Stimulated activated CD8-positive, alpha-beta memory T cell treated with anti-CD3 and anti-CD28 coated beads, Interleukin-2, amount 100 ng/mL, for 1 hour (primary cell): Measurements from ENCODE around the gene OLFML2A.
"Not testable (repeated sequence)": the region's sequence is repeated elsewhere in the genome, so short reads cannot be mapped to it uniquely, and the experiment has no call there.

Source experiments
- DNase-seq, 2 donors: peaks; one replicate each; pipeline ENCODE4 v3.0.0-alpha.2; 2020; ENCODE audit warnings: low read depth in 2 of 2

Gene OLFML2A

DNA sequence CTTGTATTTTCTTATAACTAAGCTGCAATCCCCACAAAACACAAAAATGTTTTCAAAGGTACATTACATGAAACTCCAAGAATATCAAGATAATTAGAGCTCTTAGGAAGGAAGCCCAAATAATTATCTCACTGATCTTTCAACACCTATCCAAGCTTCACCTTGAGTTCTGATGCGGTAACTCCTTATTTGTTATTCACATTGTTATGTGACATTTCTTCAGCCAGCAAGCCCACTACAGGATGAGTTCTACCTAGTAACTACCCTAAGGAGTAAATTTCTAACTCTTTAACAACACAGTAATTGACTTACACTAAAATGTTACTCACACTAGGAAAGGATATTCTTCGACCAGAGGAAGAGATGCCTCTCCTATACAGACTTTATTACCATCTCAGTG, 15.7 kb upstream of the OLFML2A start:
- DNase-seq, result no peak

DNA sequence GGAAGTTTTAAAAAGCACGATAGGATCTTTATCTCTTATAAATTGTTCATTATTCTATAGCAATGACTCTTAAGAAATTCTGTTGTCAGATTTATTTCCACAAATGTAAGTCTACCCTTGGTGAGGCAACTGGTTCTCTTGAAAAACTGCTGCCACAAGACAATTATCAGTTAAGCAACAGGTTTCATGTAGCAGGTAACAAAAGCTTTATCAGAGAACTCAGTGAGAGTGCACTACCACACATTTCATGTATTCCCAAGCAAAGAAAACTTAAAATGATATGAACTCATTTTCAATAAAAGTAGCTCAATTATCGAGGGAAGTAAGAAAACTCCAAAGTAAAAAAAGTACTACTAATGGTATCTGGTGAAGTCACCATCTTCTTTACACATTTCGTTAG, 15.2 kb upstream of the OLFML2A start:
- DNase-seq, result no peak

DNA sequence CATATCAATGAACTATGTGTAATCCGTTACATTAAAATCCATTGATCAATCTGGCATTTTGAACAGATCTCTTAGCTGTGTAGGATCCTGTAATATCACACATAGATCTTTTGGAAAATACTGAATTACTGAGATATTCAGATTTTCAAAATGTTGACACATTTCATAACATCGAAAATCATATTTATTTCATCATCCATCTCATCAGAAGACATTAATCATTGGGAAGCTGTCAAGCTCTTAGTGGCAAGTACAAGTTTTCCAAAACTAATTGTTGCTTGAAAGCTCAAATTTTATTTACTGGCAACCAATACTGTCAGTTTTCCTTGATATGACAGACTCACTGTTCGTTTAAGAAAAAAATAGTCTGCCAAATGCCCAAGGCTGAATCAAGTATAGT, 14.3 kb upstream of the OLFML2A start:
- no peak for DNase-seq

DNA sequence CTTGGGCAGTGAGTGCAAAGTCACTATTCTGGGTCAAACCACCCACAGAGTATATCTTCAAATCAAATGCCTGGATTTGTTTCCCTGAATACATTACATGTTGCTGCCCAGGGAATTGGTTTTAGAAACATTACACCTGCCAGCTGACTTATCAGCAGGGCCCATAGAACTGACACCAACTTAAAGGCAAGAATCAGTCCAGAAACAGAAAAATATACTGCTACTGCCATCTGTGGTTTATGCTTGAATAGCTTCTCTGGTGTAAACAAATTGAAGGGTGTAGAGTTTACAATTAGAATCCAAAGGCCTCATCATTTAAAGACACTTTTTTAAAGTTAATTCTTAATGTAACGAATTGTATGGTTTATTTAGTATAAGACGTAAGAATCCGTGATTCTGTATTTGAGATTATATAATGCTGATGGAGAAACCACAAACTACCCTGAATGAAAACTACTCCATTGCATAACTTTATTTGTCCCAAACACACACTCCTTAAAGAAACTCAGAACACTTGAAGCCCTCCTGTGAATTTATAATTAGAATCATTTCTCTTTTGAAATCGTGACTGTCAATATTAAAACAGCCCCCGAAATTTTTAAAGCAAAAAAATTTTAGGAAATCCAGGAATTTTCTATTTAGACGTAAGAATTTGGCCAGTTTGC, 12.0 kb upstream of the OLFML2A start:
- no peak for DNase-seq

DNA sequence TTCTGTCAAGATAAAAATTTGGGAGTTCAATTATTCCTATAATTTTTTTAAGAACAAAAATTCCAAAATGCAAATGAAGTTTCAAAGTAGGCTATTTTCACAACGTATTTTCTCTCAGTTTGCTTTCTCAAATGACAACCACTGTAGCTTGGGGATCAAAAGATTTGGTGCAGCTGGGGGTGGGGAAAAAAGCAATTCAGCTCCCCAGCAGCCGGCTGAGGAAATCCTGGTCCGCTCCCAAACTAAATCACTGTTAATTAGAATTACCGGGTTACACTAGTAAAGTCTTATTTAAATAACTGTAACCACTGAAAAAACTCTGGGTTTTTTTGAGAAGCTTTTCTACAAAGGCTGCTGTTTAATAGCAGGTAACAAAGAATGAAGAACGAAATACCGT, 11.5 kb upstream of the OLFML2A start:
- DNase-seq, result no peak

DNA sequence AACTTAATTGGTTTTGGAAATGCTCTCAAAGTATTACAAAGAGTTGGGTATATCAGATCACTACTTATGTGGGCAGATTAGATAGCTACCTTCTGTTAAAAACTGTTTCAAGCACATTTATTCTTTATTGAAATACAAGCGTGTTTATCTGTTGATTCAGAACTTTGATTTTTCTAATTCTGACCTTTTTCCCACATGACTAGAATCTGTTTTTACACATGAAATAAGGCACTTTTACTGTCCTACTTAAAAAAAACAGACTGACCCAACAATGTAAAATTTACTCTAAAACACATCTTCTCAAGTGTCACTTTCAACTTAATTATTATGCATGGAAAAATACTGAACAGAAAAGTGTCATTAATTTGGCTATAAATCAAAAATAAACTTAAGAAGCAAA, 10.6 kb upstream of the OLFML2A start:
- no peak for DNase-seq

DNA sequence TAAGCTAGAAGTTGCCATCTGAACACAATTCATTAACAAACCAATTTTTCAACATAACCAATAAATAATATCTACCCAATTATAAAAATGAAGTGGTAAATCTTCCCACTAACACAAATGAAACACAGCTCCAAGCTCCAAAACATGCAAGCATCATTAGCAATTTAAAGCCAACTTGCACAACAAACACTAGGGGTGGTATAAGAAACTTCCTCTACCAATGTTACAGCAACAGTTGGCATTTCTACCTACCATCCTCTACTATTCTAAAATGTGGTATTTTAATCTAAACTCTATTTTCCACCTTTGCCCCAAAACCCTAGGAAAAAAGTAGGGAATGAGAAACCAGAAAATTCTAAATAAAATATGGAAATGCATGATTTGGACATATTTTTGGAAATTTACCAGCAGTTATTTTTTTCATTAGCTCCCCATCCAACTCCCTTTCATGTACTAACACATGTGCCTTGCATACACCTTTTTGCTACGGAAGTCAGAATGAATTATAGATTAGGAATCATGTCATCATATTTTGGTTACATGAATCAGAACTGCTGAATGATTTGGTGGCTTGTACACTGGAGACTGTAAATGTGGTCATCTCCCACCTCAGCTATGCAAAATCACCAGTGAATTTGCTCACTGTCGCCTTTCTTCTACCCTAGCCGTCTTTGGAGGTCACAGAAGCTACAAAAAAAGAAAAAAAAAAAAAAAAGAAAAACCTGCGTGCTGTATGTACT, 9.9 kb upstream of the OLFML2A start:
- DNase-seq, result no peak

DNA sequence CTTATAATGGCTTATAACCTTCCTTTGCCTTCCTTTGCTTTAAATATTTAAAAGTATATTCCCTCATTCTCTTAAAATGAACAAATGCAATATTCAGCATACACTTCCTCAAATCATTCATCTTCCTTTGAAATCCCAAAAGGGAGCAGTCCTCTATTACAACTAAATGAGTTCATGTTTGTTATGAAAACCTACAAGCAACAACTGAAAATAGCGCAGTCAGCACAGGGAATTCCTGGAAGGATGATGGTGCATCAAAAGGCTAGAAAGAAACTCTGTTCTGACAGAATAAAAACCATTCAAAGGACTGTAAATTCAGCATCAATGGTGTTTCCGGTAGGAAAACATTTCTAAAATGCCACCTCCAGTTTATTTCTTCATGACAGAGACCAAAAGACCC, 9.1 kb upstream of the OLFML2A start:
- no peak for DNase-seq

DNA sequence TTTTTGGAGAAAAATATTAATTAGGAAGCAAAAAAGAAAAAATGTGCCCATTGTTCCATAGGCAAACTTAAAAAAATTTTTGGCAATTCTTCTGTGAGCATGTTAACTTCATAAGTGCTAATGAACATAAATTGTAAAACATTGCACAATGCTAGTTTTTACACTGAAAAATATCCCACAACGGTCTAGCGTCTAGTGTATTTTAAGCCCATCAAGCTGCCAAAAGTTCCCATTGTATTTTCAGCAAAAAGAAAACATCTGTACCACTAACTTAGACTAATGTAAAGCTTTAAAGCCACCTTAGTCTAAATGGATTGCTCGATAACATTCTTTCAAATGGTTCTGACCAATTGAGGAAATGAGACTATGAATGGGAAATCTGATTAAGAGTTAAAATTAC, 8.6 kb upstream of the OLFML2A start:
- DNase-seq, result no peak

DNA sequence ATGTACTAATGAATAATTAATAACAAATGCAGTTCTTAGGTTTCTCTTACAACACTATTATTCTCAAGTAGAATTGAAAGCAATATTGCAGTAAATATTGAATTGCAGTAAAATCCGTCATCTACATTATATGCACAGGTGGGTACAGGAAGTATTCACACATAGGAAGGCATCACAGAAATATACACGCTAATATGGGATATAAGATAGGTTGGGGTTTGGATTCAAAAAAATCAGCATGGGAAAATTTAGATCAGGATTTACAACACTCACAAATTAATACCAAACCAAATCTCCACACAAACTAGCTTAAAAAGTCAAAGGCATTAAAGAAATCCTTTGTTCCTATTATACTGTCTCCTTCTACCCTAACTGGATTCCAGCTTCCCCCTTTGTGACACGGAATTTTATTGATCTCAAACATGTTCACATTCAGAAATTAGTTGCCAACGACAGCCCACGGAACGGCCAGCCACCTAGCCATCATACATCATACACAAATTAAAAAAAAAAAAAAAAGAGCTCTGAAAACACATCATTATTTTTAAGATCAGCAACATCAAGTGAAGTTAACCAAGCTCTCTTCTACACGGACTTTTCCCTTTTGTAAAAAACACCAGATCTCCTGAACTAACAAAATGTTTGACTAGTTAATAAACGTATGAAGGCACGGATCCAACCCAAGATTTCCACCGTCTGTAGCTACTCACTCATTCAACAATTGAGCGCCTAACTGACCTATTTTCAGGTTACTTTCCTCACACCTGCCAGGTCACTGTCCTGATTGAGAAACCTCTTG, 8.0 kb upstream of the OLFML2A start:
- no peak for DNase-seq

DNA sequence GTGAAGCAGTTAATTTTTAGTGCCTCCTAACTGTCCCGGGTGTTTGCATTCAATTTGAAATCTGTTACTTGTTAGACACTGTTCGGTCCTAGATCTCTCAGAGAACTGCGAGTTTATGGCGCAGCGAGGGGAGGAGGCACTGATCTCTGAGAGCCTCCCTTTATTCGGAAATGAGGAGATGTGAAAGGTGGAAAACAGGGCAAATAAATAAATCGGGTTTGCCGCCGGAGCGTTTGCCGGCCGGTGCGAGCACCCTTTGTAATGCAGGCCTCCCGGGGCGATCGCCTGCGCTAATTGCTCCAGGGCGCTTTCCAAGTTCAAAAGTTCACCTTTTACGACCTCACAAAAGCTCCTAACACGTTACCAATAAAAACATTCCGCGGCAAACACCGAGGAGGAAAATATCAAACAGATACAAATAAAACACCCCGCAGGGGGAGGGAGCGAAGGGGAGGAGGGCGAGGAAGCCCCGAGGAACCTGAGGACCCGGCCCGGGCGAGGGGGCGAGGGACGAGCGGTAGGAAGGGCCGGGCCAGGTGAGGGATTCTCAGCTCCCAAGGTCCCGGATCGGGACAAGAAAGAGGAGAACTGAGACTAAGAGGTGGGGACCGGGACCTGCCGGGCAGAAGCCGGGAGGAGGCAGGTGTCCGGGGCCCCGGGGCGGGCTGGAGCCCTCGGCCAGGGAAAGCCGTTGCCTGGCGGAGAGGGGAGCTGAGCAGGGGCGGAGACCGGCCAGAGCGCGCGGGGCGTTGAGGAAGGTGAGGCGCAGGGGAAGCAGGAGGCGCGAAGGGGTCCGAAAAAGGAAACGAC, 7.2 kb upstream of the OLFML2A start:
- no peak for DNase-seq

DNA sequence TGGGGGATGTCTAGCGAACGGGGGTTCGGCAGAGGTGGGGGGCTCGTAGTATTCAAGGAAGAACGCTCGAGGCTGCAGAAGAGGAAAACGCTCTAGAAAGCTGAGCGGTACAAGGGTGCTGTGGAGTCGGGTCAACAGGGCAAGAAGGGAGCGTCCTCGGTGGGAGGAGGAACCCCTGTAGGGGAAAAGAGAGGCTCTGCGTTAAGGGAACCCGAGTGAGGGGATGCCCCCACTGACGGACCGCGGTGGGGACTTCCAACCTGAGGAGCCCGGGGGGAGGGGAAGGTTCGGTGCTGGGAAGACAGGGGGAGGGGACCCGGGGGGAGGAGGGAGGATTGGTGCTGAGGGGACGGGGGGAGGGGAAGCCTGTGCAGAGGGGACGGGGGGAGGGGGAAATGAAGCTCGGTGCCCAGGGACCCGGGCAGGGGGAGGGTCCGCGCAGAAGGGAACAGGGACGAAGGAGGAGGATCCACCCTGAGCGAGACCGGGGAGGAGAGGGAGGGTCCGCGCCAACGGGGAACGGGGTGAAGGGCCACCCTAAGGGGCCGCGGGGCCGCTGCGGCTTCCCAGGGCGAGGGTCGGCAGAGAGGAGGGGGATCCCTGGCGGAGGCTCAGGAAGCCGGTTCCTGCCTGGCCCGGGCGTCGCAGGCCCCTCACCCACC, 6.4 kb upstream of the OLFML2A start:
- no peak for DNase-seq

DNA sequence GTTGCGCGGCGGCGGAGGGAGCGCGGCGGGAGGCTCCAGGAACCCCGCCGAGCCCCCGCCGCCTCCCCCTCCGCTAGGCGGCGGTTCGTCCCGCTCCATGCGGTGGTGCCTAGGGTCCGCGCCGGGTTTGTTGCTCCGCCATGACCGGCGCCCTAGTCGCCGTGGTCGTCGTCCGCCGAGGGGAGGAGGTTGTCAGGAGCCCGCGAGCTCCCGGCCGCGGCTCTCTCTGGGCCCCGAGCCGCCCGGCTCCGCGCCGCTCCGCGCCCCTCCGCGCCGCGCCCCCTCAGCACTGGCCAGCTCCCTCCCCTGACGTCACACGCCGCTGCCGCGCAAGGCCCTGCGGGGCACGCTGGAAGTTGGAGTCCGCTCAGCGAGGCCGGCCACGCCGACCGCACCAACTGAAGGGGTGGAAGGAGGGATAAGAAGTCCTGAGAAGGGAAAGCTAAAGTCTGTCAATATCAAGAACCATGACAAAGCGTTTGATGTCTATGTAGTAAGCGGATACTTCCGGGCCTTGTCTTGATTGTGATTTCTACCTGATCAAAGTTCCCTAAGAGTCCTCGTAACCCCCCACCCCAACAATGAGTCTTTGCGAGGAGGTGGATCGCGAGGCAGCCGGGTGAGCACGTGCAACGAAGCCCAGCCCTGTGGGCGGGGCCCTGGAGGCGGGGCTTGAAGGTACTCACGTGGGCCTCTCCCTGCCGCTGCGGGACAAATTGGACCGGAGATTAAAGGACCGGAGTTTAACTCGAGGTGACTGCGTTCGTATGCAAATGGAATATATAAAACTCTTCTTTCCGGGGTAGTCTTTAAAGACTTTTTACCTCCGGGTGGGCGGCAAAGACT, 5.7 kb upstream of the OLFML2A start, which contains the start of gene NR6A1:
TSS of gene NR6A1 (minus strand) at position 291 of the 846 bp plus-strand sequence.
- peak; percentile 79 to 88 for DNase-seq

DNA sequence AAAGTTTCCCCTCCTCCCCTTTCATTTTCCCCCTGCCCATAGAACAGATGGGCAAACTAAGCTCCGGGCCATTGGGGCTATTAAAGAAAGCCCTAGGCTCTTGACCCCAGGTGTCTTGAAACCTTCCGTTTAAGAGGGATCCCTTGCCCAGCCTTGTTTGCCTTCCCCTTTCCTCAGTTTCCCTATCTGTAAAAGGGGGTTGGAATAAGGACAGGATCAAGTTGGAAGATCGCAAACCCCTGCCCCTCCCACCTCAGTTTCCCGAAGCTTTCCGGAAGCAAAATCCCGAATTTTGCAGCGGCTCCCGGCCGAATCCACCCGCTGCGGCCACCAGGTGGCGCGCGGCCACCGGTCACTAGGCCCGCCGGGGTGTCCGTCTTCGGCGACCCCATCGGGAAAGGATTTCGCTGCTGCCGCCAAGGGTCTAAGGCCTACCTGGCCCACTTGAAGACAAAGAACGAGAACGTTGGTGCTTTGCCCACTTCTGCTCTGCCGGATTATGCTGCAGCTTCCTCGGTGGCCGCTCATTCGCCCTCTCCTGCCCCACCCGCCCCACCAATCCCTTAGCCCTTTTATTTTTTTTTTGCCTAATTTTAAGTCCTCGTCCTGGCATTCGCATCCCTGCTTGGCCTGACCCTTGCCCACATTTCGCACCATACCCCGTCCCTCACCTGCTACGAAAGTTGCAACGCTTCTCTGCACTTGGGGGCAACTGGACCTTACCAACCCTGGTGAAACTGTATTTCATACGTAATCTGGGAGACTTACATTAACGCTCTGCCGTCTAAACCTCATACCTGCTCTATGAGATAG, 4.9 kb upstream of the OLFML2A start:
- DNase-seq, result no peak

DNA sequence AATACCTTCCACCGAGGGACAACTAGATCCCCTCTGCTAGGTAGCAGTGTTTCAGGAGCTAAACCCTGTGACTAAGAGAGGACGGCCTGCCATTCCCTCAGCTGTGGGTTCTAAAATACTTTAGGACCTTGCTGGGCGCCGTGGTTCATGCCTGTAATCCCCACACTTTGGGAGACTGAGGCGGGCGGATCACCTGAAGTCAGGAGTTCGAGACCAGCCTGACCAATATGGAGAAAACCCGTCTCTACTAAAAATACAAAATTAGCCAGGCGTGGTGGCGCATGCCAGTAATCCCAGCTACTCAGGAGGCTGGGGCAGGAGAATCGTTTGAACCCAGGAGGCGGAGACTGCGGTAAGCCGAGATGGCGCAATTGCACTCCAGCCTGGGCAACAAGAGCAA, 4.1 kb upstream of the OLFML2A start:
- DNase-seq, result not testable (repeated sequence)

DNA sequence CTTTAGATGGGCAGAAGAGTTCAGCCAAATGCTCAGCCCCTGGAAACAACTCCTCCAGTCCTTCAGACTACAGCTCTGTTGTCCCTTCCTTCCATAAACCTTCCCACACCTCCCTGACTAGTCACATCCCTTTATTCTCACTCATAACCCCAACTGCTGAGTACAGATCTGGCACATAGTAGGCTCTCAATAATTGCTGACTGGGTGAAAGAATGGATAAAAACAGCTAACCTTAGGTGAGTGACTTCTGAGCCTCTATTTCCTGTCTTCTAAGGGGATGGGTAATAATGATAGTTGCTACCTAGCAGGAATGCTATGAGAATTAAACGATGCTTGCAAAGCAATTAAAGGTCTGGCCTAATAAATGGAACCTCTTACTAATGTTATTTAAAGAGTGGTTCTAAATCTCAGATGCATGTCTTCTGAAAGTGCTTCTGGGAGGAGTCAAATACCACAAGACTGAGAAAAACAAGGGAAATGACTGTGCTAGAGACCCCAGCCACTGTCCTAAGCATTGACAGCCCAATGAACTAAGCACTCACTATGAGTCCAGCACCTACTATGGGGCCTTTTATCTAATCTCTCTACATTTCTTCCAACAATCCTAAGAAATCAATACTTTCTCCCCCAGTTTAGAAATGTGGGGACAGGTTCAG, 3.3 kb upstream of the OLFML2A start:
- DNase-seq, result no peak

DNA sequence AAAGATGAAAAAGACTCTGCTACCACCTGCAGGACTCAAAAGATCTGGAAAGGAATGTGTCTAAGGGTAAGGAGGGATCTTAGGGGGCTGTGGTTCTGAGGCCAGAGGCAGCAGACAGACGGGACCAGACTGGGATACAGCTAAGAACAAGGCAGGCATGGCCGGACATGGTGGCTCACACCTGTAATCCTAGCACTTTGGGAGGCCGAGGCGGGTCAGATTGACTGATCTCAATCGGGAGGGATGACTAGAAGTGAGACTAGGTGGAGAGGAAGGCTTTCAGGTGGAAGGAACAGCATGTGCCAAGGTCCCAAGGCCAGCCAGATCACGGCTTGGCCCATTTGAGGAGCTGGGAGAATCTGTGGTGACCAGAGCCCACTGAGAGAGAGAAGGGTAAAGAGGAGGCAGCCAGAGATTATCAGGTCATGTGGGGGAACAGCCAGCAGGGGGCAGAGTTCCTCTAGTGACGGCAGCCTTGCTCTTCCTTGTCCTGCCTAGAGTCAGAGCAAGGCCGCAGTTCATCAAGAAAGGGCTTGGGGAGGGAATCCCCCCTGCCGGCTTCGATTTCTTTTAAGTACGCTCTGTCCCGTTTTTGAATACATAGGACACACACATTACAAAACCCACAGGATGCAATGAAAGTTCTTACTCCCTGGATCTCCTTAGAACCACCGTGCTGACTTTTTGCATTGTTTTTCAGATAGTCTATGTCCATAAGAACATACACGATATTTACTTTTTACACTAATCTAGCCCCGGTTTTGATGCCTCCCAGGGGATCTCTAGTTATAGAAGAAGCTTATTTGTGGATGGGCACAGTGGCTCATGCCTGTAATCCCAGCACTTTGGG, 2.6 kb upstream of the OLFML2A start:
- DNase-seq, result peak; percentile 60 to 61

DNA sequence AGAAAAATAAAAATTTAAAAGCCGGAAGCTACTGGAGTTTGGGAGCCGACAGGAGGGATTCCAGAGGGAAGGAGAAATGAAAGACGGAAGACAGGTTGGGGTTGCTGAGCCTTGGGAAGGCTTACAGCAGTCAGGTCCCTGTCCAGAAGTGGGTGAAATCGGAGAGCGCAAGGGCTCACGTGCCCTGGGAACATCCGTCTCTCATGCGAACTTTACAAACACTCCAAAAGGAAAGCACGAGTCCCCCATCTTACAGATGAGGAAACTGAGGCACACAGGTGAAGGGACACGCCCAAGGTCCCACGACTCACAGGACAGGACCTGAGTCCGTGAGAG, 347 bp upstream of the OLFML2A start:
- DNase-seq, result no peak
